ENCODE data around the gene ZNF799. TPM values are rescaled to one million over a fixed set of nuclear protein-coding genes. Genes with fewer than 3 reads are reported as not detected.

The ZNF799 gene
- total and polyA plus RNA-seq, 4 donors = 3.6 to 9.8 (median 5.8) TPM

DNA sequence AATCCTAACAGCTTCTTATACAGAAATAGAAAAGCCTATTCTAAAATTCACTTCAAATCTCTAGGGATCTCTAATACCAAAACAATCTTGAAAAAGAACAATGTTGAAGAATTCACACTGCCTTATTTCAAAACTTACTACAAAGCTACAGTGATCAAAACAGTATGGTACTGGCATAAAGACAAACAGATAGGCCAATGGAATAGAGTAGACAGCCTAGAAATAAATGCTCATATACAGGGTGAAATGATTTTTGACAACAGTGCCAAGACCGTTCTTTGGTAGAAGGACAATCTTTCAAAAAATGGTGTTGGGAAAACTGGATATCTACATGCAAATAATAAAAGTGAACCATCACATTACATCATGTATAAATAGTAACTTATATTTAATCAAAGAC, 55.9 kb downstream of the ZNF799 start:
- Histone ChIP-seq H3K27me3 (ENCODE audit: control insufficient read depth in 3 of 3, insufficient read depth in 3 of 3, low read length in 2 of 3) (no peaks in the 10 kb centered on the region), H3K4me3 (no peak overlapping the region), H3K9ac (ENCODE audit: insufficient read depth in 1 of 2, low read length in 2 of 2) (no peak overlapping the region), H3K9me3 (ENCODE audit: control insufficient read depth in 4 of 4, insufficient read depth in 3 of 4, low read length in 3 of 4) (peaks cover 2 to 35% (median 13%) of the 10 kb centered on the region in 4 donors), H3K36me3 (ENCODE audit: control insufficient read depth in 4 of 4, insufficient read depth in 4 of 4, low read length in 4 of 4) (peaks cover 1 to 19% (median 10%) of the 10 kb centered on the region in 4 donors), H3K4me1 (ENCODE audit: control insufficient read depth in 5 of 5, insufficient read depth in 5 of 5, low read length in 5 of 5) (no peaks in the 10 kb centered on the region), H3K27ac (ENCODE audit: low read depth in 1 of 2, low read length in 1 of 2) (no peak overlapping the region)
- TF ChIP-seq, protein P1, sequence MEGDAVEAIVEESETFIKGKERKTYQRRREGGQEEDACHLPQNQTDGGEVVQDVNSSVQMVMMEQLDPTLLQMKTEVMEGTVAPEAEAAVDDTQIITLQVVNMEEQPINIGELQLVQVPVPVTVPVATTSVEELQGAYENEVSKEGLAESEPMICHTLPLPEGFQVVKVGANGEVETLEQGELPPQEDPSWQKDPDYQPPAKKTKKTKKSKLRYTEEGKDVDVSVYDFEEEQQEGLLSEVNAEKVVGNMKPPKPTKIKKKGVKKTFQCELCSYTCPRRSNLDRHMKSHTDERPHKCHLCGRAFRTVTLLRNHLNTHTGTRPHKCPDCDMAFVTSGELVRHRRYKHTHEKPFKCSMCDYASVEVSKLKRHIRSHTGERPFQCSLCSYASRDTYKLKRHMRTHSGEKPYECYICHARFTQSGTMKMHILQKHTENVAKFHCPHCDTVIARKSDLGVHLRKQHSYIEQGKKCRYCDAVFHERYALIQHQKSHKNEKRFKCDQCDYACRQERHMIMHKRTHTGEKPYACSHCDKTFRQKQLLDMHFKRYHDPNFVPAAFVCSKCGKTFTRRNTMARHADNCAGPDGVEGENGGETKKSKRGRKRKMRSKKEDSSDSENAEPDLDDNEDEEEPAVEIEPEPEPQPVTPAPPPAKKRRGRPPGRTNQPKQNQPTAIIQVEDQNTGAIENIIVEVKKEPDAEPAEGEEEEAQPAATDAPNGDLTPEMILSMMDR (IDR thresholded peaks at IDR 0.05; ENCODE audit: control extremely low read depth, extremely low read depth) = no peak
- WGBS, 2 donors = 96% methylated on average over 1 of the region's 1 CpG
- ATAC-seq (ENCODE audit: insufficient read depth, low FRiP score) (no peak), DNase-seq (no peak)

Small RNA genes lying within 50 kb of the gene (small RNA-seq; reads per million reads assigned to genes)
- gene RPS29P23 (ENCODE audit: low replicate concordance) = not detected

Other genes with a start within 250 kb of the ZNF799 start
- gene ZNF625, start 244.5 kb downstream of the ZNF799 start, total RNA-seq = 10 to 100 TPM in 1 of 2 donors, 1 to 10 TPM in 1; 5.4 to 17.6 TPM
- 1 to 10 TPM; 1.0 to 3.1 TPM for gene ZNF625, start 244.5 kb downstream of the ZNF799 start, polyA plus RNA-seq
- 10 to 100 TPM in 1 of 2 donors, 1 to 10 TPM in 1; 7.4 to 24.3 TPM for gene ZNF136, start 238.2 kb downstream of the ZNF799 start, total RNA-seq
- gene ZNF136, start 238.2 kb downstream of the ZNF799 start, polyA plus RNA-seq = 1 to 10 TPM; 4.1 to 4.5 TPM
- gene ZNF44, start 106.4 kb downstream of the ZNF799 start, total RNA-seq = 10 to 100 TPM; 15.5 to 29.3 TPM
- gene ZNF44, start 106.4 kb downstream of the ZNF799 start, polyA plus RNA-seq = 1 to 10 TPM; 7.1 to 8.0 TPM
- gene ZNF563, start 67.6 kb downstream of the ZNF799 start, total RNA-seq = 1 to 10 TPM; 3.2 to 4.9 TPM
- 1 to 10 TPM; 1.6 to 1.9 TPM for gene ZNF563, start 67.6 kb downstream of the ZNF799 start, polyA plus RNA-seq
- 1 to 10 TPM; 4.7 to 7.2 TPM for gene ZNF442, start 35.6 kb downstream of the ZNF799 start, total RNA-seq
- 1 to 10 TPM; 1.1 to 1.9 TPM for gene ZNF442, start 35.6 kb downstream of the ZNF799 start, polyA plus RNA-seq
- gene ZNF443, start 39.8 kb upstream of the ZNF799 start, total RNA-seq = 1 to 10 TPM; 3.3 to 9.4 TPM
- gene ZNF443, start 39.8 kb upstream of the ZNF799 start, polyA plus RNA-seq = 1 to 10 TPM; 1.4 to 2.6 TPM
- gene ZNF709, start 83.5 kb upstream of the ZNF799 start, total RNA-seq = 10 to 100 TPM in 1 of 2 donors, 1 to 10 TPM in 1; 2.6 to 14.6 TPM
- gene ZNF709, start 83.5 kb upstream of the ZNF799 start, polyA plus RNA-seq = 1 to 10 TPM in 1 of 2 donors, under 1 TPM in 1; 0.64 to 1.3 TPM
- 10 to 100 TPM; 11.1 to 26.3 TPM for gene ZNF564, start 150.2 kb upstream of the ZNF799 start, total RNA-seq
- gene ZNF564, start 150.2 kb upstream of the ZNF799 start, polyA plus RNA-seq = 1 to 10 TPM; 5.2 to 5.3 TPM
- gene ZNF490, start 209.5 kb upstream of the ZNF799 start, total RNA-seq = 10 to 100 TPM in 1 of 2 donors, 1 to 10 TPM in 1; 7.7 to 10.4 TPM
- gene ZNF490, start 209.5 kb upstream of the ZNF799 start, polyA plus RNA-seq = under 1 TPM; 0.94 to 0.96 TPM
- gene ZNF791, start 209.6 kb upstream of the ZNF799 start, total RNA-seq = 10 to 100 TPM; 20.7 to 33.4 TPM
- gene ZNF791, start 209.6 kb upstream of the ZNF799 start, polyA plus RNA-seq = 10 to 100 TPM in 1 of 2 donors, 1 to 10 TPM in 1; 5.5 to 10.1 TPM